RPMI7951 (cell line): ENCODE results near the gene ERN2. TPM values are rescaled to one million over a fixed set of nuclear protein-coding genes. Genes with fewer than 3 reads are reported as not detected.
"Not testable (repeated sequence)": the region's sequence is repeated elsewhere in the genome, so short reads cannot be mapped to it uniquely, and the experiment has no call there.

Experiments
- DNase-seq: peaks from one replicate; pipeline ENCODE4 v3.0.0-alpha.2; 2012; ENCODE audit warnings: low read depth
- total RNA-seq: library from RNA; depleted of rRNA; stranded (reverse); fragments of >200 nt; shearing (Covaris generic); gene quantifications from 2 replicates; pipeline ENCODE4 v1.2.3, GENCODE V29; 2014; rRNA removed

Gene ERN2
- not detected in 2 replicates for total RNA-seq

DNA sequence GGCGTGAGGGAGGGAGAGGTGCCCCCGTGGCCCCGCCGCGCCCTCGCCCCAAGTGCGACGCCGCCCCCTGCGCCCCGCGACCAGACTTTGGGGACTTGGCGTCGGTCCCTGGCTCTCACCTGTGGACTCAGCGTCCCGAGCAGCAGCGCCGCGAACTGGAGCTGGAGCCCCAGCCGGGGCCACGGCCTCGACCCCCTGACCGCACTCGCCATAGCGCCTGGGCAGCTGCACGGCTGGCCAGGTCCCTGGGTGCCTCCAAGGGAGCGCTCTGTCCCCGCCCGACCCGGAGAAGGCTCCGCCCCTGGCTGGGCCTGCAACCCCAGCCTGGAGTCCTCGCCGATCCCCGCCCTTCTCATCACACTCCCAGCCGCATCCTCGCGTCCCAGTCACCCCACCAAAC lies at the start of gene ERN2:
ERN2 (minus strand) TSS at position 247 of the 400 bp plus-strand sequence; CDS start at position 212, 35 bp downstream.
- DNase-seq = no peak

DNA sequence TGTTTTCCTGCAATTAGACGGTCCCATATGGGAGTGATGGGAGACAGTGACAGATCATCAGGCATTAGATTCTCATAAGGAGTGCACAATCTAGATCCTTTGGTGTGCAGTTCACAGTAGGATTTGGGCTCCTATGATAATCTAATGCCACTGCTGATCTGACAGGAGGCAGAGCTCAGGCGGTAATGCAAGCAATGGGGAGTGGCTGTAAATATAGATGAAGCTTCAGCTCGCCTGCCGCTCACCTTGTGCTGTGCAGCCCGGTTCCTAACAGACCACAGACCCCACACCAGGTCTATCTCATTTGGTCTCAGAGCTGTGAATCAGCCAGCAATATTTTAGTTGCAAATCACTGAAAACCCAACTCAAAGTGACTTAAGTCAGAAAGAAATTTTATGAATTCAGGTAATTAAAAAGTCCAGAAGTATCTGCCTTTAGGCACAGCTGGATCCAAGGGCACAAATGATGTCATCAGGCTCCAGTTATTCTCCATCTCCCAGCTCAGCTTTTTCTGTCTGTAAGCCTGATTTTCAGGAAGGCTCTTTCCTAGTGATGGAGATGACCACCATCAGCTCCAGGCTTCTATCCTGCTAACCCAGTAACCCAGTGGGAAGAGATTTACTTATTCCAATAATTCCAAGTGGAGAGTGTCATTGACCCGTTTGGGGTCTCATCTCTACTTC lies 45.1 kb upstream of the ERN2 start:
- DNase-seq = no peak

- DNase-seq = no peak
Measured at GRCh38 chr16:23757116-23757515, 44.1 kb upstream of the ERN2 start.

GRCh38 chr16:23755484-23755809 lies 42.4 kb upstream of the ERN2 start:
- DNase-seq = no peak

- DNase-seq = no peak
Measured at GRCh38 chr16:23754594-23755483, 41.8 kb upstream of the ERN2 start, which contains the start of gene CHP2. Gene CHP2, plus strand, starts transcription at chr16:23755026. Its CDS starts 24 bp downstream, at chr16:23755050.

DNA sequence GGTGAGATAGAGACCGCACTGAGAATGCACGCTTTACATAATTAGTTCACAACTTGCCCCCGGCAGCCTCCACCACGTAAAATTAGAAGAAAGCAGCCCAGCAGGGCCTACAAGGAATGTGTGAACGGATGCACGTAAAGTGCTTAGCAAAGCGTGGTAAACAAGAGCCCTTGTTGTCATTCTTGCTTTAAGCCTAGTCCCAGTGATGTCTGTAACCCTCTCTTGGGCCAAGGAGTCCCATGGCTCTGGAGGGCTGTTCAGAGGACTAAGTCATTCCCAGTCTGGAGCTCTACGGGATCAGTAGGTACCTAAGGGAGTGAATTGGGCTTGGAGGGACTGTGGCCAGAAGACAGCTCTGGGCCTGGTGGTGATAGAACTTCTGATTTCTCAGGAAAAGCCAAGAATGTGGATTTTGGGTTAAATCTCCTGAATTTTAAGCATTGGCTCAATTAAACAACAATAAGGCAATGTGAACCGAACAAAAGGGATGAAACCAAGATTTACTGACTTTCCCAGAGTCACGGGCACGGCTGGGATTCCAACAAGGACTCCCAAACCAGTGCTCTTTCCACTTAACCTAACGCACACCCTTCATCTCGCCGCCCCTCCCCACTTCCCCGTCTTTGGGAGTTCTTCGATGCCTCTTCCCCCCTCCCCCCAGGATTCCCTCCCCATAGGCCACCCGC lies 41.0 kb upstream of the ERN2 start:
- no peak for DNase-seq

- not testable (repeated sequence) for DNase-seq
Measured at GRCh38 chr16:23751053-23751452, 38.0 kb upstream of the ERN2 start.

DNA sequence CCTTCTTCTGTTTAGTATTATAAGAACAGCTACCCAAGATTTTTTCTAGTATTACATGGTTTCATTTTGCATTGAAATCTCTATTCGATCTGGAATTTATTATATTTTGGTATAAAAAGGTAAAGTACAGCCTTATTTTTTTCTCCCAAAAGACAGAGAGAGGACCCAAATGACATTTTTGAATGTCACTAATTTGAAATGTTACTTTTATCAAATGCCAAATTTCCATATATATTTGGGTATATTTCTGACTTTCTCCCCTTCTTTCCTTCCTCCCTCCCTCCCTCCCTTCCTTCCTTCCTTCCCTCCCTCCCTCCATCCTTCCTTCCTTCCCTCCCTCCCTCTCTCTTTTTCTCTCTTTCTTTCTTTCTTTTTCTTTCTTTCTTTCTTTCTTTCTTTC lies 35.6 kb upstream of the ERN2 start:
- no peak for DNase-seq

DNA sequence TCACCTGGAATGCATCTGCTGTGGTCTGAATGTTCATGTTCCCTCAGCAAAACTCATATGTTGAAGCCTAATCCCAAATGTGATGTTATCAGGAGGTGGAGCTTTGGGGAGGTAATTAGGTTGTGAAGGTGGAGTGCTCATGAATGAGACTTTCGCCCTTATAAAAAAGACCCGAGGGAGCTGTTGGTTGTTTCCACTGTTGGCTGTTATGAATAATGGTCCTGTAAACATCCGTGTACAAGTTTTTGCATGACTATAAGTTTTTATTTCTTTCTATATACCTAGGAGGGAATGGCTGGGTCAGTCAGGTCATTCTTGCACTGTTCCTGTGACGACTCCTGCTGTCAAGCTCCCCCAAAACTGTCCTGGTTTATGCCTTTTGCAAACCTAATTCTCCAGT lies 32.2 kb upstream of the ERN2 start:
- no peak for DNase-seq

- no peak for DNase-seq
Measured at GRCh38 chr16:23742766-23743165, 29.7 kb upstream of the ERN2 start.

DNA sequence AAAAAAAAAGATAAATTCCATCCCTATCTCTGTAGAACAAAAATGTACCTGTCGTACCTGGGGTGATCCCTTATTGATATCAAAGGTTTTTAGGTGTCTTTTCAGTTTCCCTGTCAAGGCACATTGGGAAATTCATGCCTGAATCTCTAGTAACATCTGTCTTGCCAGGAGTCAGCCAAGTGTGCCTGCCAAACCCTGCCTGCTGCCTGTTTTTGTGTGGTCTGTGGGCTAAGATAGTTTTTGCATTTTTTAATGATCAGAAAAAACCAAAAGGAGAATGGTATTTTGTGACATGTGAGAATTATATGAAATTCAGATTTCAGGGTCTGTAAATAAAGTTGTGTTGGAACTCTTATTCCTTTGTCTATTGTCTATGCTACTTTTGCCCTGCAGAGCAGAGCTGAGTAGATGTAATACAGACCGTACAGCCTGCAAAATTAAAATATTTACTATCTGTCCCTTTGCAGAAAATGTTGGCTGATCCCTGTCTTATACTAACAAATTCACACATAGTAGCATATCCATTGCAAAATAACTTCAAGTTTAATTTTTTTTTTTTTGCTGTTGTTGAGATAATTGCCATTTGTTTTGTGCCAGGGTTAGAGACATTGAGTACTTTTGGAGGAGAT lies 28.8 kb upstream of the ERN2 start:
- DNase-seq = no peak

DNA sequence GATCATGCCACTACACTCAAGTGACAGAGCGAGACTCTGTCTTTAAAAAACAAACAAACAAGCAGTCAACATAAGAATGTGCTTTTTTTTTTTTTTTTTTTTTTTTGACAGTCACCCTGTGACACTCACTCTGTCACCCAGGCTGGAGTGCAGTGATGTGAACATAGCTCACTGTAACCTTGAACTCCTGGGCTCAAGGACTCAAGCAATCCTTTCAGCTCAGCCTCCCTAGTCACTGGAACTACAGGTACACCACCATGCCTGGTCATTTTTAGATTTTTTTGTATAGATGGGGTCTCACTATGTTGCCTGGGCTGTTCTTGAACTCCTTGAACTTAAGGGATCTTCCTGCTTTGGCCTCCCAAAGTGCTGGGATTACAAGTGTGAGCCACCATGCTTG lies 26.5 kb upstream of the ERN2 start:
- no peak for DNase-seq

DNA sequence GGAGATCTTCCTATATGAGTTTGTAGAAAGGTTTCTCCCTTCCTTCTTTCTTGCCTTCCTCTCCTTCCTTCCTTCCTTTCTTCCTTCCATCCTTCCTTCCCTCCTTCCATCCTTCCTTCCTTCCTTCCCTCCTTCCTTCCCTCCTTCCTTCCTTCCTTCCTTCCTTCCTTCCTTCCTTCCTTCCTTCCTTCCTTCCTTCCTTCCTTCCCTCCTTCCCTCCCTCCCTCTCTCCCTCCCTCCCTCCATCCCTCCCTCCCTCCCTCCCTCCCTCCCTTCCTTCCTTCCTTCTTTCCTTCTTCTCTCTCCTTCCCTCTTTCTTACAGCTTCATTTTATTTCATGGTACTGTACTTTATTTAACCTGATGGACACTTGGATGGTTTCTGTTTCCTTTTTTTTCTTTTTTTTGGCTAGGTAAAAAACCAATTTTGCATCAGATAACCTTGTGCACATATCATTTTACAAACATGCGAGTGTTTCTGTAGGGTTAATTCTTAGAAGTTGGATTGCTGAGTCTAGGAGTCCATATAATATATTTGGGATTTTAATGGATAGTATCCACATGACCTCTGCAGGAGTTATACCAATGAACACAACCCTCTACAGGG lies 24.5 kb upstream of the ERN2 start:
- DNase-seq = not testable (repeated sequence)

DNA sequence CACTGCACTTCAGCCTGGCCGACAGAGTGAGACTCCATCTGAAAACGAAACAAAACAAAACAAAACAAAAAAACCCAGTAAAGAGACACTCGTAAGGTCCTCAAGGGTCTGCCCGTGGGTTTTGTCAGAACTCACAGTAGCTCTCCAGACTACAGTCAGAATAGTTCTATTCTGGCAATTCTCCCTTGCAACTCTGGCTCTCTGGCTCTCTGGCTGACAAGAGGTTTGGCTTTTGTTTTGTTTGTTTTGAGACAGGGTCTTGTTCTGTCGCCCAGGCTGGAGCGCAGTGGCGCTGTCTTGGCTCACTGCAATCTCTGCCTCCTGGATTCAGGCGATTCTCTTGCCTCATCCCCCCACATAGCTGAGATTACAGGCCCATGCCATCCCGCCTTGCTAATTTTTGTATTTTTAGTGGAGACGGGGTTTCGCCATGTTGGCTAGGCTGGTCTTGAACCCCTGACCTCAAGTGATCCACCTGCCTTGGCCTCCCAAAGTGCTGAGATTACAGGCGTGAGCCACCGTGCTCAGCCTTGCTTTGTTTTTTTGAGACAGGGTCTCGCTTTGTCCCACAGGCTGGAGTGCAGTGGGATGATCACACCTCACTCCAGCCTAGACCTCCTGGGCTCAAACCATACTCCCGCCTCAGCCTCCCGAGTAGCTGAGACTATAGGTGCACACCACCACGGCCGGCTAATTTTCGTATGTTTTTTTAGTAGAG lies 21.3 kb upstream of the ERN2 start:
- no peak for DNase-seq

DNA sequence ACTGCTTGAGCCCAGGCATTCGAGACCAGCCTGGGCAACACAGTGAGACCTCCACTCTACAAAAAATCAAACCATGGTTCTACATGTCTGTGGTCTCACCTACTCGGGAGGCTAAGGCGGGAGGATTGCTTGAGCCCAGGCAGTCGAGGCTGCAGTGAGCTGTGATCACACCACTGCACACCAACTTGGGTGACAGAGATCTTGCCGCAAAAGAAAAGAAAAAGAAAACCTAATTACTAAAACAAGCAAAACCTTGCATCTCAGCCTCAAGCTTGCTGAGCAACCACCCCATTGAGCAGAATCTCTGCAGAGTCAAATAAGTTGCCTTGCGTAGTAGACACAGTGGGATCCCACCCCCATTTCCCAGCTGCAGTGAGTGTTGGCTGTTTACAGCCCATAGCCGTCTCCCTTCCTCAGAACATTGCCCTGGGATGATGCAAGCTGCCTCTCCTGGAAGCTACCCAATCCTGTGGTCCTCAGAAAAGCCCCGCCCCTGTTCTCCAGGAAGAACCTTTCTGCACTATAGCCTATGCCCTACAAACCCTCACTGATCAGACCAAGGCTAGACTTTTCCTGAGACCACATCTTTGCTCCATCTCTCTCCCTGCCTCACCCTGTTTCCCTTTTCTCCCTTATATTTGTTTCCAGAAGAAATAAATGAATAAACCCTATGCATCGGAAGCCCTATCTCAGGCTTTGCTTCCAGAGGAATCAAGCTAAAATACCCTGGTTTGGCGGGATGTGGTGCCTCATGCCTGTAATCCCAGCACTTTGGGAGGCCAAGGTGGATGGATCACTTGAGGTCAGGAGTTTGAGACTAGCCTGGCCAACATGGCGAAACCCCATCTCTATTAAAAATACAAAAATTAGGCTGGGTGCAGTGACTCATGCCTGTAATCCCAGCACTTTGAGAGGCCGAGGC lies 16.7 kb upstream of the ERN2 start:
- peak; percentile 57 for DNase-seq

DNA sequence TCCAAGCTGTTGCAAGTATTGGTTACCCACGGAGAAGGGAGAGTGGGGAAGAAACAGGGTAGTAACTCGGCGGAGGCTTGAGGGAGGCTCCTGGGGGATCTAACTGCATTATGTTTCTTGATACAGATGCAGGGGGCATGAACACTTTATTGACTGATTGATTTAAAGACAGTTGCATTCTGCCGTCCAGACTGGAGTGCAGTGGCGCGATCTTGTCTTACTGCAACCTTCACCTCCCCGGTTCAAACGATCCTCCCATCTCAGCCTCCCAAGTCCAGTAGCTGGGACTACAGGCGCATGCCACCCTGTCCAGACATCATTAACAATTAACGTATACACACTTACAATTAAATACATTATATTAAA lies 15.1 kb upstream of the ERN2 start:
- DNase-seq = no peak

DNA sequence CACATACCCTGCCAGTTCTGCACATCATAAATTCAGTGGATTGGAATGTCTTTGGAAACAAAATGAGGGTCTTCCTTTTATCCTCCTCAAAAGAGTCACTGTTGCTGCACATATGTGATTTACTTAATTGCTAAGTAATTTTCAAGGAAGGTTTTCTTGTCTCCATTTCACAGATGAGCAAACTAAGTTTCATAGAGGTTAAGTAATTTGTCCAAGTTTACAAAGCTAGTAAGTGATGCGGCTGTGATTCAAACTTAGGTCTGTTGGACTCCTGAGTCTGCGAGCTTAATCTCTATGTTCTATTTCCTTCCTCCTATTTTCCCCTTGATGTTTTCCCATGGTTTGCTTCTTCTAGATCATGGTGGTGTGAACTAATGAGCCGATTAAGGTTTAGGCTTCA lies 13.7 kb upstream of the ERN2 start:
- no peak for DNase-seq

- no peak for DNase-seq
Measured at GRCh38 chr16:23724785-23725131, 11.7 kb upstream of the ERN2 start.

DNA sequence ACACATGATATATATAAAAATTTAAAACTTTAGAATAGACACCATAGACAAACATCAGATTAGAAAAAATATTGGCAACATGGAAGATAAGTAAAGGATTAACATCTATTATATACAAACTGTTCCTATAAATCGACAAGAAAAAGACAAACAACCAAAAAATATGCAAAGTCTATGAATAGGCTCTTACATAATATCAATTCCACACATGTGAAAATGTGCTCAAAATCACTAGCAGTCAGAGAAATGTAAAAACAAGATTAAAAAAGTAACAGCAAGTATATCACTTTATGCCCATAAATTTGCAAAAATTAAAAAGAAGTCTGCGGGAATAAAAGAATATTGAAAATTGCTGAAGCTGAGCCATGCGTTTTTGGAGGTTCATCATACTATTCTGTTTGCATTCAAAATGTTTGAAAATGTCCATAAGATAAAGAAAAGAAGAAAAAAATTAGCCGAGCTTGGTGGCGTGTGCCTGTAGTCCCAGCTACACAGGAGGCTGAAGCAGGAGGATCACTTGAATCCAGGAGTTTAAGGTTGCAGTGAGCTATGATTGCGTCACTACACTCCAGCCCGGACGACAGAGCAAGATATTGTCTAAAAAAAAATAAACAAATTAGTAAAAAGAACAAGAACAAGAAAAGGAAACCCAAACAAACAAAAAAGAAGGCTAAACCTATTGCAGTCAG lies 11.2 kb upstream of the ERN2 start:
- DNase-seq = no peak
